ENCODE measurements around the gene FBLN1. TPM values are rescaled to one million over a fixed set of nuclear protein-coding genes. Genes with fewer than 3 reads are reported as not detected.
A peak's percentile ranks its signal among the peaks of the same experiment; 100 is the strongest.

FBLN1 gene
- total RNA-seq, 1 donor from 2014 or later: 271 TPM

DNA sequence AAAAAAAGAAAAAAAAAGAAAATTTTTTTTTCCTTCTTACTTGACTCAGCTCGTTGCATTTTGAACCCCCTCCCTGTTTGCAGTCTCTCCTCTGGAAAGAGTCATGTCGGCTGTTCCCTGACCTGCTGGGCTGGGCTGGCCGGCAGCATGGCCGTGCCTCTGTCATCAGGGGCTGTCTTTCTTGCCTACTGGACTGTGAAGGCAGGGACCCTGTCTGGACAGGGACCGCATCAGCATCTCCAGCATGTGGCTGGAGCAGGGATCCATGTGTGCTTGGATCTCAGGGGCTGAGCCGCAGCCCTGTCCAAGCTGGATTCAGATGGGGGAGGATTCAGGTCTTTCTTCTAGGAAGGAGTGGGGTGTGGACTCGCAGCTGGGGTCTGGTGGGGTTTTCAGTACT, 15.5 kb downstream of the FBLN1 start:
- Mint-ChIP-seq H3K4me3 (no peak overlapping the region), H3K27me3 (no peaks in the 10 kb centered on the region), H3K9me3 (no peaks in the 10 kb centered on the region), H3K4me1 (ENCODE audit: unreplicated experiment) (peaks cover 35% of the 10 kb centered on the region), H3K27ac (peak overlapping the region; percentile 71), H3K36me3 (peaks cover 8% of the 10 kb centered on the region)
- DNase-seq (ENCODE audit: extremely low spot score, unreplicated experiment): no peak
- TF ChIP-seq CTCF (conservative IDR thresholded peaks at IDR 0.05): no peak

GRCh38 chr22:45518580-45518991, 15.9 kb downstream of the FBLN1 start:
- peaks cover 8% of the 10 kb centered on the region for H3K36me3 Mint-ChIP-seq
- peaks cover 31% of the 10 kb centered on the region for H3K4me1 Mint-ChIP-seq (ENCODE audit: unreplicated experiment)
- peak overlapping the region; percentile 34 for H3K27ac Mint-ChIP-seq
- no peak for DNase-seq (ENCODE audit: extremely low spot score, unreplicated experiment)
- TF ChIP-seq CTCF (conservative IDR thresholded peaks at IDR 0.05): no peak
- H3K27me3 Mint-ChIP-seq: no peaks in the 10 kb centered on the region
- H3K9me3 Mint-ChIP-seq: no peaks in the 10 kb centered on the region
- H3K4me3 Mint-ChIP-seq: no peak overlapping the region

DNA sequence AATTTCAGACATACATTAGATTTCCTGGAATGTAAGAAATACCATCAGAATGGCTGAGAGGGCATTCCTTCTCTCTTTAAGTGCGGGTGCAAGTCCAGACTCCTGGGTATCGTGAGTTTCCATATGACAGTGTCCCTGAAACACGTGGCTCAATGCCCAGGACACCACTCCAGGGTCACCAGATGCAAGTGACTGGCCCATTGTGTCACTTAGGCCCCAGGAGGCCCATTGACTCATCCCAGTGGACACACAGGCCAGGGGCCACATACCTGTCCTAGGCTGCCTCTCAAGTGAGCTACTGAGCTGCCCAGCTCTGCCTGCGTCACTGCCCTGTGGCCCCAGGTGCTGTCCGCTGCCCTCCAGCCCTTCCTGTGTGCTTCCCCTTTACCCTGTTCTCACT, 18.5 kb downstream of the FBLN1 start:
- no peaks in the 10 kb centered on the region for H3K27me3 Mint-ChIP-seq
- TF ChIP-seq CTCF (conservative IDR thresholded peaks at IDR 0.05): no peak
- H3K36me3 Mint-ChIP-seq: peaks cover 8% of the 10 kb centered on the region
- no peak for DNase-seq (ENCODE audit: extremely low spot score, unreplicated experiment)
- no peak overlapping the region for H3K27ac Mint-ChIP-seq
- no peak overlapping the region for H3K4me3 Mint-ChIP-seq
- peaks cover 13% of the 10 kb centered on the region for H3K4me1 Mint-ChIP-seq (ENCODE audit: unreplicated experiment)
- H3K9me3 Mint-ChIP-seq: no peaks in the 10 kb centered on the region

DNA sequence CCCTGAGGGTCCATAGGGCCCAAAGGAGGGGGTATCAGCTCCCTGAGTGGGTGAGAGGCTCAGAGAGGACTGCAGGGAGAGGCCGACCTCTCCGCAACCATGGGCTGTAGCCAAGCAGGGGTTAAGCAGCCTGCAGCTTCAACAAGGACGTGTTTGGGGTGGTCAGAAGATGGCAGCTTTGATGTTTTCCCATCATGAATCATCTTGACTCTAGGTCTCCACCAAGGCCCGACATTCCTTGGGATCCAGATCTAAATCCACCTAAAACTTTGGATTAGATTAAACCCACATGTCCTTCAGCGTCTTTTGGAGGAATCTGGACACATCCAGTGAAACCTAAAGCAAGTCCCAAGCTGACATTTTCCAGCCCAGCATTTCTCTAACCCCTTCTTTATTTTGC, 19.8 kb downstream of the FBLN1 start:
- Mint-ChIP-seq H3K4me3 (no peak overlapping the region), H3K9me3 (no peaks in the 10 kb centered on the region), H3K4me1 (ENCODE audit: unreplicated experiment) (peaks cover 9% of the 10 kb centered on the region), H3K36me3 (peaks cover 8% of the 10 kb centered on the region), H3K27ac (no peak overlapping the region), H3K27me3 (no peaks in the 10 kb centered on the region)
- no peak for TF ChIP-seq CTCF (conservative IDR thresholded peaks at IDR 0.05)
- no peak for DNase-seq (ENCODE audit: extremely low spot score, unreplicated experiment)

GRCh38 chr22:45524157-45524556, 21.5 kb downstream of the FBLN1 start:
- TF ChIP-seq CTCF (conservative IDR thresholded peaks at IDR 0.05): no peak
- no peaks in the 10 kb centered on the region for H3K27me3 Mint-ChIP-seq
- DNase-seq (ENCODE audit: extremely low spot score, unreplicated experiment): no peak
- H3K36me3 Mint-ChIP-seq: peaks cover 13% of the 10 kb centered on the region
- H3K4me3 Mint-ChIP-seq: no peak overlapping the region
- H3K9me3 Mint-ChIP-seq: no peaks in the 10 kb centered on the region
- H3K4me1 Mint-ChIP-seq (ENCODE audit: unreplicated experiment): peaks cover 5% of the 10 kb centered on the region
- H3K27ac Mint-ChIP-seq: no peak overlapping the region

GRCh38 chr22:45524966-45525365, 22.3 kb downstream of the FBLN1 start:
- Mint-ChIP-seq H3K4me3 (no peak overlapping the region), H3K9me3 (no peaks in the 10 kb centered on the region), H3K36me3 (peaks cover 13% of the 10 kb centered on the region), H3K27me3 (no peaks in the 10 kb centered on the region), H3K4me1 (ENCODE audit: unreplicated experiment) (peaks cover 6% of the 10 kb centered on the region), H3K27ac (no peak overlapping the region)
- no peak for DNase-seq (ENCODE audit: extremely low spot score, unreplicated experiment)
- TF ChIP-seq CTCF (conservative IDR thresholded peaks at IDR 0.05): no peak

Measured in type B pancreatic cell (in vitro differentiated cells).